Embryonic facial prominence (tissue), 1 donor: Measurements from ENCODE around the gene MYO9A.
"Not testable (repeated sequence)": the region's sequence is repeated elsewhere in the genome, so short reads cannot be mapped to it uniquely, and the experiment has no call there.

Experiments
- DNase-seq: peaks from one replicate; pipeline ENCODE4 v3.0.0-alpha.2; 2016; ENCODE audit errors: extremely low spot score

MYO9A gene

DNA sequence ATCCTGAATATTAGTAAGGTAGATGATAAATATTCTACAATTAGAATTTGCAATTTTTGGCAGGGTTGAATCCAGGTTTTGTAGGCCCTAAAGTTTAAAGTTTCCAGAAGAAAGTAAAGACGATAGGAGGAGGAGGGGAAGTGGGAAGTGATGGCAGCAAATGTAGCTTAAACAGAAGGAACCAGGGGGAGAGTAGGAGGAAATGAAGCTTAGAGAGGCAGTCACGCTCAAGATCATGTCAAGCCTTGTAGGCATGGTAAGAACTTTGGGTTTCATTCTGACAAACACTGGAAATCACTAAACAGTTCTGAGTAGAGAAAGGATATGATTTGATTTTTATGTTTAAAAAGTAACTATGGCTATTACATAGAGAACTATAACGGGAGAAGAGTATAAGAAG, 243.7 kb downstream of the MYO9A start:
- DNase-seq: no peak

DNA sequence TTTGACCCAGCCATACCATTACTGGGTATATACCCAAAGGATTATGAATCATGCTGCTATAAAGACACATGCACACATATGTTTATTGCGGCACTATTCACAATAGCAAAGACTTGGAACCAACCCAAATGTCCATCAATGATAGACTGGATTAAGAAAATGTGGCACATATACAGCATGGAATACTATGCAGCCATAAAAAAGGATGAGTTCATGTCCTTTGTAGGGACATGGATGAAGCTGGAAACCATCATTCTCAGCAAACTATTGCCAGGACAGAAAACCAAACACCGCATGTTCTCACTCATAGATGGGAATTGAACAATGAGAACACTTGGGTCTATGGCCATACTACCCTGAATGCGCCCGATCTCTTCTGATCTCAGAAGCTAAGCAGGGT, 259.7 kb downstream of the MYO9A start:
- DNase-seq: not testable (repeated sequence)

- no peak for DNase-seq
Measured at GRCh38 chr15:71853543-71853942, 264.4 kb downstream of the MYO9A start.

GRCh38 chr15:71844916-71845315, 273.0 kb downstream of the MYO9A start:
- DNase-seq: no peak

DNA sequence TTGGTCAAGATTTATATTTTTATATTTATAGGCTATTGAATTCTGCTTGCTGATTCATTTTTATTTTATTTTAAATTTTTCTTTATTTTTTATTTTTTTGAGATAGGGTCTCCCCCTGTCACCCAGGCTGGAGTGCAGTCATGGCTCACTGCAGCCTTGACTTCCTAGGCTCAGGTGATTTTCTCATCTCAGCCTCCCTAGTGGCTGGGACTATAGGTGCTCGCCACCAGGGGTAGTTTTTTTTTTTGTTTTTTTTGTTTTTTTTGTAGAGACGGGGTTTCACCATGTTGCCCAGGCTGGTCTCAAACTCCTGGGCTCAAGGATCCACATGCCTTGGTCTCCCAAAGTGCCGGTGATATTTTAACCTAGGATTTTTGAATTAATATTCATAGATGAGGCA, 276.4 kb downstream of the MYO9A start:
- DNase-seq: no peak

DNA sequence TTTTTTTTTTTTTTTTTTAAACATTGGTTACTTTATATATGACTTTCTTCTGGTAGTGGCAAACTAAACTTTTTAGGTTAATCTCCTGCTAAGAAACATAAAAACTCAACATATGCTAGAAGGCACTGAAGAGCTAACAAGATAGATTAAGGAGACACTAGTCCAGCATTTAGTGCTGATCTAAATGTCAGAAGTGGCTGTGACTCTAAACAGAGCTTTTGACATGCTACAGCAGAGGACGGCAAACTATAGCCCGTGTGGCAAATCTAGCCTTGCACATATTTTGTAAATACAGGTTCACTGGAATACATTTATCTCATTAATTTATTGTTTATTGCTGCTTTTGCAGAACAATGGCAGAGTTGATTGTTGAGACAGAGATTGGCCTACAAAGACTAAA, 287.0 kb downstream of the MYO9A start:
- DNase-seq: no peak

DNA sequence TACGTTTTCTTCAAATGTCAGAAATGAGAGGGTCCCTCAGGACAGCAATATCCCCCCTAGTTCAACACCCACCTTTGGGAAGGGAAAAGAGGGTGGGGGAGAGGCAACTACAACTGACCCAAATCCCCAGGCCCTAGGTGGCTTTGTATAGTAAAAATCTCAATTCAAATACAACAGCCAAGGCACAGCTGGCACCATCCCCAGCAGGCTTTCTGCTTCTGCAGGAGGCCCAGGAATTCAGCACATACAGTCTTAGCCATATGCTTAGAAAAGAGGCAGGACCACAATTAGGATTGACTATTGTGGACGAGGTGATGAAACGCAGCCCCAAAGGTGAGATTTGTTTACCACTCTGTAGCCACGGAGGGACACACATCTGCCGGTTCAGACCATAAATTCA, 291.8 kb downstream of the MYO9A start:
- DNase-seq: no peak

DNA sequence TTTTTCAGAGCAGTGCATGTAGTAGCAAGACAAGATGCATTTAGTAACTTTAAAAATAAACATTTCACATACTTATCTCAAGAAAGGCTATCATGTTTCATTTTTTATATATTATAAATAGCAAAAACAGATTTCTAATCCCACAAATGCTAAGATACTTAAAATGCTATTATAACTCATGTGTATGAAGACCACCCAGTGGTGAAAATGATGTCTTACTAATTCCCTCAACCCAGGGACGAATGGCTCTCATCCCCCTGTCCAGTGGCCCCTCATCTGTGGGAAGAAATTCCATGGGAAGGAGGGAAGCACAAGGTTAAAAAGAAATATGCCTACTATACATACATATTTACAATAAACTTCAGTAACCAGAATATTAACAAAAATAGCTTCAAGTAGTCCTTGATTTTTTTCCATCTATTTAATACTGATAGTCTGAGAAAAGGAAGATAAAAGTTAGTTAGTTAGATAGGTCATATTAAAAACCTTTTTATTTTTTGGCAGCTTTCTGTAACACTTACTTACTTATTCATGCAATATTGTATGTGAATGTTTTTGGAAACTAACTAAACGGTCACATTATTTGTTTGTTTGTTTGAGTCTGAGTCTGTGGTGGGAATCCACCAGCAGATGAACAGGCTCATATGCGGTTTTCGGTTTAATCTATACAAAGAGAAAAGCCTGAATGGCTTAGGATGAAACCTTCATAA, 292.8 kb downstream of the MYO9A start:
- DNase-seq: no peak

- no peak for DNase-seq
Measured at GRCh38 chr15:71823801-71824200, 294.1 kb downstream of the MYO9A start.

DNA sequence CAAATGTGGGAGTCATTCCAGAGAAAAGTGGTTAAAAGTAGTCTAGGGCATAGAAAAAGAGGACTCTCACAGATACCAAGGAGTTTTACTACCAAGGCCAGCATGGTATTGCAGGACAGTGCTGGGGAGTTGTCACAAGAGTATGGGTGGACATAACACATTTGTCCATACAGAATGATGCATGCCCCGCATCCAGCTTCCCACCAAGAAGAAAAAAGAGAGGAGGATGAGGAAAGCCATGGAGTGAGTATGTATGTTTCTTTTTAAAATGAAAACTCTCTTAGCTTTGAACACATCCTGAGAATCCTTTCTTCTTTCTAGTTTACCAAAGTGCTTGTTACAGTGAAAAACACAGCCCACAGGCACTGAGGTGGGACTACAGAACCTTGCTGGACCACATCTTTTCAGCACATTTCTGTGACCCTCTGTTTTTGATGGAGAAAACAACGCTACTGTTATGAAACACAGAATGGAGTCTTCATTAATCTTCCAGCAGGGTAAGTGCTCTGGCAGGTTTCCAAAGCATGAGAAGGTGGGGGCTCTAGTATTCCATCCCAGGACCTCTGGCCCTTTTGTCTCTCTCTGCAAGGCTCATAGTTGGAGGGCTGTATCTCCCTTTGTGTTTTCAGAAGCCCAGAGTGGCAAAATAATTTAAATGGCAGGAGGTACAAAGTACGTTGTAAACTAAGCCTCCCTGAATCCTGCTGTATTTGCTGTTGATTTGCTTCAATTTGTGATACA, 294.9 kb downstream of the MYO9A start:
- DNase-seq: no peak

DNA sequence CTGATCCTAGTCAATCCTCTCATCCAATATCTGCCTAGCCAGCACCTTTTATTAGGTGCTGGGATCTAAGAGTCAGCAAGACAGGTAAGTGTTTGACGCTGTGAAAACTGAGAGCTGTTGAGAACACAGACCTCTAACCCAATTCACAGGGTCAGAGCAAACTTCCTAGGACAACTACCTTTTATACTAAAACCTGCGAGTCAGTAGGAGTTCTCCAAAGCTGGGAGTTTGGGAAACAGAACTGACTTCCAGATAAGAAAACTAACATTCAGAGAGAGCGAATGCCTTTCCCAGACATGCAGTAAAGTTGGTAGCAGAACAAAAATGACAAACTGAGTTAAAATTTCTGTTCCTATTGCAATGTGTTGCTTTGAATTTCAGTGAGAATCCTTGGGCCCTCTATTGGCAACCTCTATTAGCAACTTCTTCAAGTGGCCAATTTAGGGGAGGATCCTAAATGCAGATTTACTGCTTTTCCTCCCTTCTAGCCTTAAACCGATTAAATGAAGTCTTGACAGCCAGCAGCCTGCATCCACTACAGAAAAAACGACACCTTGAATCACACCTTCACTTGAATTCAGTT, 296.3 kb downstream of the MYO9A start:
- DNase-seq: no peak

- no peak for DNase-seq
Measured at GRCh38 chr15:71820127-71820526, 297.8 kb downstream of the MYO9A start.

GRCh38 chr15:71817351-71817750, 300.6 kb downstream of the MYO9A start:
- no peak for DNase-seq

DNA sequence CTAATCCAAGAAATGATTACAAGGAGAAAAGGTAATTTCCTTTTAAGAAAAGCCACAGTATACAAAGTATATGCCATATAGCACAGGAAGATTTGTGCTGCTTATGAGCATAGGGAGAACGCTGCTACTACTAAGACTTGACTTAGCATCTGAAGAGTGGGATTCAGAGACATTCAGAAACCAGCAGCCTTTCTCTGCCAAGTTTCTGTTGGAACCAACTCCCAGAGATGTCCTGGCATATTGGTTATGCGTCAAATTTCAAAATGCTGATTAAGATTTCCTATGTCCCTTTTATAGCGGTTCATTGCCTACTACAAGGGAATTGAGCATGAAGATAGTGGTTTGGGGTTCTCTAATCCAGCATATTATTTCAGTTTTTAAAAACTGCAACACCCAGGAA, 302.6 kb downstream of the MYO9A start:
- no peak for DNase-seq

- no peak for DNase-seq
Measured at GRCh38 chr15:71813723-71814470, 304.1 kb downstream of the MYO9A start.

DNA sequence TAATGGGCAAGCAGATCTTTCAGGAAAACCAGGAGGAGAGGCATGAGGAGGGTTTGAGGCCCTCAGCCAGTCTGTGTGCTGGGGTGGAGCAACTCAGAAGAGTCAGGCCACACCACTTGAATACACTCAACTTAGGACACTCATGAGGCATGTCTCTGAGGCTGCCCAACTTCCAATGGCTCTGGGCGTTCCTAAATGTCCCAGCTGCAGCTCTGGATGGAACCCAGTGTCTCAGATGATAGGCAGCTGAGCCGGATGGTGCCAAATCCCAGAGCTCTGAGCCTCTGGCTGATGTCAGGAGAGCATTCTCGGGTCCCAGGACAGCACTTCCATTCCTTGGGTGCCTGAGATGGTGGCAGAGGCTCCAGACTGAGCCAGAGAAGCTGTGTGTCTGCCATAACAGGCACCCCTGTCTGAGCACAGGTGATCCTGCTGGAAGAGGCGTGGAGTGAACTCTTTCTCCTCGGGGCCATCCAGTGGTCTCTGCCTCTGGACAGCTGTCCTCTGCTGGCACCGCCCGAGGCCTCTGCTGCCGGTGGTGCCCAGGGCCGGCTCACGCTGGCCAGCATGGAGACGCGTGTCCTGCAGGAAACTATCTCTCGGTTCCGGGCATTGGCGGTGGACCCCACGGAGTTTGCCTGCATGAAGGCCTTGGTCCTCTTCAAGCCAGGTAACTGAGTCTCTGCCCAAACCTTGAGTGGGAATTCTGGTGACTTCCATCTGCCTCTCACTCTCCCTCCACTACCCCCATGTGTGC, 304.8 kb downstream of the MYO9A start:
- DNase-seq: no peak

DNA sequence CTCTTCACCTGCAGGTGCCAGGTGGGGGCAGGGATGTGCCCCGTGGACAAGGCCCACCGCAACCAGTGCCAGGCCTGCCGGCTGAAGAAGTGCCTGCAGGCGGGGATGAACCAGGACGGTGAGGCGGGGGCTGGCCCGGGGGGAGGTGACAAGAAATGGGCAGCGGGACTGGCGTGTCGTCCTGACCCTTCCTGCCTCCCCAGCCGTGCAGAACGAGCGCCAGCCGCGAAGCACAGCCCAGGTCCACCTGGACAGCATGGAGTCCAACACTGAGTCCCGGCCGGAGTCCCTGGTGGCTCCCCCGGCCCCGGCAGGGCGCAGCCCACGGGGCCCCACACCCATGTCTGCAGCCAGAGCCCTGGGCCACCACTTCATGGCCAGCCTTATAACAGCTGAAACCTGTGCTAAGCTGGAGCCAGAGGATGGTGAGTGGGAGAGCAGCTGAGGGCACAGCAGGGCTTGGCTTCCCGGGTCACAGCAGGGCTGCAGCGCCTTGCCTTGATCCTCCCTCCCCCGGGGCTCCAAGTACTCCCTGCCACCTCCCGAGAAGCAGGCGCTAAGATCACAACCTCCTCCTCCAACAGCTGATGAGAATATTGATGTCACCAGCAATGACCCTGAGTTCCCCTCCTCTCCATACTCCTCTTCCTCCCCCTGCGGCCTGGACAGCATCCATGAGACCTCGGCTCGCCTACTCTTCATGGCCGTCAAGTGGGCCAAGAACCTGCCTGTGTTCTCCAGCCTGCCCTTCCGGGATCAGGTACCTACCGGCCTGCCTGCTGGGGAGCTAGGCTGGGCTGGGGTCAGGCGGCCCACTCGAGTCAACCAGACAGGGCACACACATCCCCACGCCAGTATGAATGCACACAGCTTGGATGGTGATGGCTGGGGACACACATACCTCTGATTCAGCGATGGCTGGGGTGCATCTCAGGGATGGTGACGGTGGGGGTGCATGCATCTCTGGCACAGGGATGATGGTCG, 305.9 kb downstream of the MYO9A start:
- no peak for DNase-seq

- no peak for DNase-seq
Measured at GRCh38 chr15:71811036-71811736, 306.8 kb downstream of the MYO9A start.

DNA sequence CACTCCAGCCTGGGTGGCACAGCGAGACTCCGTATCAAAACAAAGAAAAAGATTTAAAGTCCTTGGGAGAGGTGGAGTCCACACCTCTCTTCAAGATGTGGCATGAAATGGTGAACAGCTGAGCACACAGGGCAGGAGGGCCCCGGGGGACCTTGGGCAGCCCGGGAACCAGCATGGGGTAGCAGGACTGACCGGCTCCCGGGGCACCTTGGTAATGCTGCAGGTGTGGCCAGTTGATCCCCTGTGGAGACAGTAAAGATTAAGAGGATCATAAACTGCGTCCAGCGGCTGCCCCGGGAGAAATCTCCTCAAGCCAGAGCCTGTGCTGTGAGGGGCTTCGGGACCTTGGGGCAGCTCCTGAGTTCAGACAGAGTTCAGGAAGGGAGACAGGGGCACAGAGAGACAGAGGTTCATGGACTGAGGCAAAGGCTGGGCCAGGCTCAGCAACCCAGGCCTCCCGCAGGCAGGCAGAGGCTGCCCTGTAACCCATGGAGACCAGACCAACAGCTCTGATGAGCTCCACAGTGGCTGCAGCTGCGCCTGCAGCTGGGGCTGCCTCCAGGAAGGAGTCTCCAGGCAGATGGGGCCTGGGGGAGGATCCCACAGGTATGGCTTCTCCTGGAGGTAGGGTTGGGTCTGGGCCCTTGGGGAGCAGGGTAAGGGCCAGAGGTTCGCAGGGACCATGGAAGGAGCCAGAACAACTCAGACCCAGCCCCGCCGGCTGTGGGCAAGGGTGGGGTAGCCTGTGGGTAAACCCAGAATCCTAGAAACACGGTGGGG, 307.5 kb downstream of the MYO9A start, which contains the start of gene NR2E3:
Gene NR2E3 (plus strand): TSS at position 299 of the 780 bp plus-strand sequence. CDS start 190 bp downstream, at position 489.
- no peak for DNase-seq
